ENCODE results near the gene CAV2.

Gene CAV2

DNA sequence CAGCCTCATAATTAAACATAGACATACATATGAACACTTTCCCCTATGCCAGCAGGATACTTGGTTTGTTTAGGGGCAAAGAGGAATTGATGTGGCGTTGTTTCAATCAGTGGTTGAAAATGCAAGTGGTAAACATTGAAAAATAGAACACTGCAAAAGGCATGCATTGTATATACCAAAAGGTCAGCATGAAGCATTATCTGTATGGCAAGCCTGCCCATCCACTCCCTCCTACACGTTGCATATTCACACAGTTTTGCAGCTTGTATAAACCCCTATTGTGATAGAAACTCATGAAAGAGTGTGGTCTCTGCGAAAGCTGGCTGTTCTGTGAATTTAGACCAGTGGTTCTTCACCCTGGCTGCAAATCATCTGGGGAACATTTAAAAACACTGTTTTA lies 42.4 kb downstream of the CAV2 start:
- Histone ChIP-seq H3K9me3 (ENCODE audit: severe bottlenecking) (peaks cover 2% of the 10 kb centered on the region), H3K4me3 (ENCODE audit: severe bottlenecking) (no peak overlapping the region), H3K36me3 (ENCODE audit: low read depth) (peaks cover 99% of the 10 kb centered on the region), H3K27me3 (ENCODE audit: insufficient read depth, poor library complexity, severe bottlenecking) (no peaks in the 10 kb centered on the region), H3K27ac (ENCODE audit: poor library complexity, severe bottlenecking) (peak overlapping the region; percentile 40), H3K4me1 (ENCODE audit: insufficient read depth, poor library complexity, severe bottlenecking) (peaks cover 38% of the 10 kb centered on the region)
- TF ChIP-seq CTCF (IDR thresholded peaks at IDR 0.05; ENCODE audit: poor library complexity, severe bottlenecking) = no peak
- ATAC-seq (ENCODE audit: low read depth) (no peak), DNase-seq (ENCODE audit: low spot score) (no peak)

GRCh38 chr7:116542618-116543017 lies 43.1 kb downstream of the CAV2 start:
- Histone ChIP-seq H3K4me3 (ENCODE audit: severe bottlenecking) (no peak overlapping the region), H3K36me3 (ENCODE audit: low read depth) (peaks cover 99% of the 10 kb centered on the region), H3K27ac (ENCODE audit: poor library complexity, severe bottlenecking) (peak overlapping the region; percentile 40), H3K27me3 (ENCODE audit: insufficient read depth, poor library complexity, severe bottlenecking) (no peaks in the 10 kb centered on the region), H3K4me1 (ENCODE audit: insufficient read depth, poor library complexity, severe bottlenecking) (peaks cover 32% of the 10 kb centered on the region), H3K9me3 (ENCODE audit: severe bottlenecking) (peaks cover 2% of the 10 kb centered on the region)
- no peak for DNase-seq (ENCODE audit: low spot score)
- peak; percentile 3; the same call in 1 of the 3 replicates for ATAC-seq (ENCODE audit: low read depth)
- no peak for TF ChIP-seq CTCF (IDR thresholded peaks at IDR 0.05; ENCODE audit: poor library complexity, severe bottlenecking)

- DNase-seq (ENCODE audit: low spot score) (no peak), ATAC-seq (ENCODE audit: low read depth) (peak; percentile 8; the same call in 1 of the 3 replicates)
- Histone ChIP-seq H3K4me3 (ENCODE audit: severe bottlenecking) (no peak overlapping the region), H3K4me1 (ENCODE audit: insufficient read depth, poor library complexity, severe bottlenecking) (peaks cover 22% of the 10 kb centered on the region), H3K9me3 (ENCODE audit: severe bottlenecking) (peaks cover 2% of the 10 kb centered on the region), H3K27ac (ENCODE audit: poor library complexity, severe bottlenecking) (peak overlapping the region; percentile 40), H3K36me3 (ENCODE audit: low read depth) (peaks cover 99% of the 10 kb centered on the region), H3K27me3 (ENCODE audit: insufficient read depth, poor library complexity, severe bottlenecking) (no peaks in the 10 kb centered on the region)
- no peak for TF ChIP-seq CTCF (IDR thresholded peaks at IDR 0.05; ENCODE audit: poor library complexity, severe bottlenecking)
These were observed 44.1 kb downstream of the CAV2 start for GRCh38 chr7:116543664-116544063.

DNA sequence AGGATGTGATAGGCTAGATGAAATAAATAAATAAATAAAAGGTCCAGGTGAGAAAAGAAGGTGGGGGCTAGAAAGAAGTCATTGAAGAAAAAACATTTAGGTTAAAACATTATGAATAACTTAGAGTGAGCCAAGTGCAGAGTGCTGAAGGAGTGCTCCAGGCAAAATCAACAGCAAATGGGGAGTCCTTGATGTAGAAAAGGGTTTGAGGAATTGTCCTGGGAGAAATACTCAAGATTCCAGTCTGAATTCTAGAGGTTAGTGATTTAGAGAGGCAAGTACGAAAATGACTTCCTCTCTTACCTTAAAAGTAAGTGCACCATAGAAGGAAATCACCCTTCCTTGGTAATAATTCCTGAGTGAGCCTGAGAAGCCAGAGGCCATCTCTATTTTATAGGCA lies 44.9 kb downstream of the CAV2 start:
- Histone ChIP-seq H3K9me3 (ENCODE audit: severe bottlenecking) (peaks cover 2% of the 10 kb centered on the region), H3K4me1 (ENCODE audit: insufficient read depth, poor library complexity, severe bottlenecking) (peaks cover 21% of the 10 kb centered on the region), H3K27me3 (ENCODE audit: insufficient read depth, poor library complexity, severe bottlenecking) (no peaks in the 10 kb centered on the region), H3K27ac (ENCODE audit: poor library complexity, severe bottlenecking) (peak overlapping the region; percentile 40), H3K36me3 (ENCODE audit: low read depth) (peaks cover 99% of the 10 kb centered on the region), H3K4me3 (ENCODE audit: severe bottlenecking) (no peak overlapping the region)
- no peak for DNase-seq (ENCODE audit: low spot score)
- no peak for ATAC-seq (ENCODE audit: low read depth)
- no peak for TF ChIP-seq CTCF (IDR thresholded peaks at IDR 0.05; ENCODE audit: poor library complexity, severe bottlenecking)

DNA sequence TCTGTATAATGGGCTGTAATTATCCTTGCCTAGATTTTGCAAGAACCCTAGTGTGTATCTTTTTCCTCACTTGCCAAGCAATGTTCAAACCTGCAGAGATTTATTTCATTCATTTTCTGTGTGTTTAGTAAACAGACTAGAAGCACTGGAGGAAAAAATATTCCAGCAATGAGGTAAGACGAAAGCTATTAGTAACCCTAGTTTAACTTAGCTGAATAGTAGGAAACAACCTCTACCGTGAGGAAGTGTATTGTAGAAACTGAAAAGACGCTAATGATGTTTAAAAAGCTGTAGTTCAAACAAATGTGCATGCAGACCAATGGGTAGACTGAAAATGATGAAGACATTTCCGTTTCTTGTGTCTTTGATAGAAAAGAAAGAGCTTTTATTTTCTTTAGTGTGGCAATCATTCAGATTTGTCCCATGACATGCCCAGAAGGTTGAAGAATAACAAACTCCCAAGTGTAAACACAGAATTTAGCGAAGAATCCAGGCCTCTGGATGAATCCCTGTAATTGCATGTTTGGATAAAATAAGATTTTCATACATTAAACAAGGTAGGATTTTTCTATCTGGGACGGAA lies 46.0 kb downstream of the CAV2 start:
- Histone ChIP-seq H3K27me3 (ENCODE audit: insufficient read depth, poor library complexity, severe bottlenecking) (no peaks in the 10 kb centered on the region), H3K4me3 (ENCODE audit: severe bottlenecking) (no peak overlapping the region), H3K9me3 (ENCODE audit: severe bottlenecking) (peaks cover under 1% of the 10 kb centered on the region), H3K27ac (ENCODE audit: poor library complexity, severe bottlenecking) (peak overlapping the region; percentile 40), H3K36me3 (ENCODE audit: low read depth) (peaks cover 99% of the 10 kb centered on the region), H3K4me1 (ENCODE audit: insufficient read depth, poor library complexity, severe bottlenecking) (peaks cover 17% of the 10 kb centered on the region)
- no peak for ATAC-seq (ENCODE audit: low read depth)
- TF ChIP-seq CTCF (IDR thresholded peaks at IDR 0.05; ENCODE audit: poor library complexity, severe bottlenecking) = no peak
- DNase-seq (ENCODE audit: low spot score) = no peak

Measured in RWPE2 (cell line).